Eye (tissue), 1 donor: ENCODE measurements around the gene SPRR2E.
"Not testable (repeated sequence)": the region's sequence is repeated elsewhere in the genome, so short reads cannot be mapped to it uniquely, and the experiment has no call there.

Experiments
- DNase-seq: peaks from one replicate; pipeline ENCODE4 v3.0.0-alpha.2; 2015

Gene SPRR2E

DNA sequence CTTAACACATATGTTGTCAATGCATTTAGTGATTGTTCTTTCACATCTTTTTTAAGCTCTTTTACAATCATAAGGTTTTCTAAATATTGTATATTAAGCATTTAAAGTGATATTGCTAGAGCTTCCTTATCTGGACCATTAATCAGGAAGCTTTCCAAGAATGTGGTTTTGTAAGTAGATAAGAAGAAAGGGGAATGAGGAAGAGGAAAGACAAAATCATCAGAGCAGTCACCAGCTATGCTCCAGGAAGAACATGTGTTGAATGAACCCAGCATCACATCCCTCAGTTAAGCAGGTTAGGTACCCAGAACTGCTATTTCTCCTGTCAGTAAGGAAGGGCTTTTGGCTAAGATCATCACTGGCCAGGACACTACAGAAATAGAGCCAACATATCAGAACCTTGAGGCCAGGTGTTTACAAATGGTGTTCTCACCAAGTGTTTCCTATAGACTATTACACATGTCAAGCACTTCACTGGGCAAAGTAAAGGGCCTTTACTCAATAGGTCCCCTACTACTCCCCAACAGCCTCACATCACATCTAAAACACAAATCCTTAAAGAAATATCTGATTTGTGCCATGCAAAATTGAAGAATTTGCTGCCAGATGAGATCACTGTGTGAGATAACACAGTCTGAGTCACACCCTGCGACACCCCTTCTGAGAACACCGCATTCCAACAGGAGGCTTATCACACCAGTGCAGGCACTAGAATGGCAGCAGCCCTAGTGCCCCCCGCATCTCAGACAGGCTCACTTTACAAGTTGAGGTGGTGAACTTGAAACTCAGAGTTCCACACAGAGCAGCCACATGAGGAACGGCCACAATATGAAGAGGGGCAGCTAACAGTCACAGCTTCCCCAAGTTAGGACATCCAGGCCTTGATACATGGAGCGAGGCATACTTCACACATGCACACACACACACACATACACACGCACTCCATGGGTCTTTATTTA lies 35.2 kb downstream of the SPRR2E start:
- no peak for DNase-seq

DNA sequence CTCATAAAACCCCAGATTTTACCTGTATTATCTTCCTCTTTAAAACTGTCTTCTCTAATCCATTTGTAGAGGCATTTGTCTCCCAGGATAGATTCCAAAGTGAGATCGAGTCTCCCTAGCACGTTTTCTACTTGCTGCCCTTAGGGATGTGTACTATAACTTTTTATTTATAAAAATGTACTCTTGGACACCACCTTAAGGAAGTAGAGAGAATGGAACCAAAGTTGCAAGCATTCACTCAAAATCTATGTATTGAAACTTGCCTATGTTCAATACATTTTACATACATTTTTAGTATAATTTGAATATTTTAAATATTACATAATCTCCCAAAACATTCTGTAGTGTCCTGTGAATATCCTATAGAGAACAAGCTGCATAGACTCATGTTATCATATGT lies 36.2 kb downstream of the SPRR2E start:
- DNase-seq: no peak

DNA sequence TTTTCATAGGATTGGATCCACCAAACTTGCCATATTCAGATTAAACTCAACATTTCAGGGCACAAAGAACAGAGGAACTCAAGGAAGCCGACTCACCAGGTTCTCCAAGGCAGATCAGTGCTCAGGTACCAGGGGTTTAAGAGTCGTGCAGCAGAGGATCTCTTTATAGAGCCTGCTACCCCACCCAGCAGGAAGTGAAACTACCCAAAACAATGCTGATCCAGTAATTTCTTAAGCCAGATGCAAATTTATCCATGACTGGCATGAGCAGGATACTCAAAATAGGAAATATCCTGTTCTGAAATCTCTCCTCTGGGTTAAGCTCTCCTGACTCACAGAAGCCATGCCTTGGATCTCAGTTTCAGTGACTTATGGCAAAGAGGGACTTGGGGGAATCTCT lies 37.0 kb downstream of the SPRR2E start, which contains the start of gene SPRR2A:
Gene SPRR2A (minus strand): TSS at position 138 of the 400 bp plus-strand sequence. CDS start 777 bp downstream, outside the sequence.
- DNase-seq: no peak

DNA sequence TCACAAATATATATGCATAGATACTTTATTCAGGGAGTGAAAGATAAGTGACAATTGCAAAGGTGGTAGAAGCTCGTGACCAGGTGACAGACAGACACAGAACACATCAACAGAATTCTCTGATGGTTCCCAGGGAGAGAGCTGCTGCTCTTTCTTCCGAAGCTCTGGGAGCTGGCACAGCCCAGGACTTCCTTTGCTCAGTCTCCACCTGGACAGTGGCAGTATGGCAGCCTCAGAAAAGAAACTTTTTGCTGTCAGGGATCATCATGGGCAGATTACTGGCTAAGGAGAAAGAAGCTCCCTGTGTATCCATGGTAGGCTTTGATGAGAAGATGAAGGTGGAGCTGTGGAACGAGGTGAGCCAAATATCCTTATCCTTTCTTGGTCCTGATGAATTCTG lies 38.2 kb downstream of the SPRR2E start:
- not testable (repeated sequence) for DNase-seq

DNA sequence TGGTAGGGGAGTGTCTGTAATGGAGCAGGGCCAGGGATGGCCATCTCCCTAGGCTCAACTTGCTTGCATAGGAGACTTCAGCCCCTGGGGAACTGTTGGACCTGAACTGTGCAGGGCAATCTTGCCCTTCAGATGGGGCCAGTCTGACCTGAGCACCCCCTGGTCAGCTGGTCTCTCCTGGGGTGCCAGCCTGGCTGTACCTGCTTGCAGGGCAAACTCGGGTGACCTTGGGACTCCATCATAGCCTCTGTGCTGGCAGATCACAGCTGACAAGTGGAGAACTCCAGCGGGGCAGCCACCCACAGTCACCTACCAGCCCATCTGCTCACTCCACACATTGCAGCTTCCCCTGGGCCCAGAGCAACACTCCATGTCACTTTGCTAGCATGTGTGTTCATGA lies 45.1 kb downstream of the SPRR2E start:
- DNase-seq: no peak
